B cell (primary cell): ENCODE data around the gene CRP.

Experiments
- EZH2 ChIP-seq: IDR thresholded peaks from 2 replicates; pipeline ENCODE4 v1.6.1; 2012; ENCODE audit warnings: borderline replicate concordance, low read depth, mild to moderate bottlenecking, moderate library complexity, low read length; ENCODE audit not compliant: insufficient read depth, poor library complexity, severe bottlenecking
- TF ChIP-seq, protein P1 (sequence below): fragments of 200-600 bp; IDR thresholded peaks from one replicate; pipeline ENCODE4 v1.8.0; 2022; ENCODE audit warnings: antibody characterized with exemption, mild to moderate bottlenecking

GRCh38 chr1:159704481-159704880, 9.9 kb downstream of the CRP start:
- TF ChIP-seq, protein P1, sequence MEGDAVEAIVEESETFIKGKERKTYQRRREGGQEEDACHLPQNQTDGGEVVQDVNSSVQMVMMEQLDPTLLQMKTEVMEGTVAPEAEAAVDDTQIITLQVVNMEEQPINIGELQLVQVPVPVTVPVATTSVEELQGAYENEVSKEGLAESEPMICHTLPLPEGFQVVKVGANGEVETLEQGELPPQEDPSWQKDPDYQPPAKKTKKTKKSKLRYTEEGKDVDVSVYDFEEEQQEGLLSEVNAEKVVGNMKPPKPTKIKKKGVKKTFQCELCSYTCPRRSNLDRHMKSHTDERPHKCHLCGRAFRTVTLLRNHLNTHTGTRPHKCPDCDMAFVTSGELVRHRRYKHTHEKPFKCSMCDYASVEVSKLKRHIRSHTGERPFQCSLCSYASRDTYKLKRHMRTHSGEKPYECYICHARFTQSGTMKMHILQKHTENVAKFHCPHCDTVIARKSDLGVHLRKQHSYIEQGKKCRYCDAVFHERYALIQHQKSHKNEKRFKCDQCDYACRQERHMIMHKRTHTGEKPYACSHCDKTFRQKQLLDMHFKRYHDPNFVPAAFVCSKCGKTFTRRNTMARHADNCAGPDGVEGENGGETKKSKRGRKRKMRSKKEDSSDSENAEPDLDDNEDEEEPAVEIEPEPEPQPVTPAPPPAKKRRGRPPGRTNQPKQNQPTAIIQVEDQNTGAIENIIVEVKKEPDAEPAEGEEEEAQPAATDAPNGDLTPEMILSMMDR = no peak
- no peak for TF ChIP-seq EZH2
